ENCODE results near the gene SDF4.
"Not testable (repeated sequence)": the region's sequence is repeated elsewhere in the genome, so short reads cannot be mapped to it uniquely, and the experiment has no call there.

The SDF4 gene

GRCh38 chr1:1178794-1179331, 52.9 kb downstream of the SDF4 start:
- Histone ChIP-seq H2AFZ (ENCODE audit: insufficient read depth, low read length, poor library complexity) (no peak overlapping the region), H3K27ac (ENCODE audit: low read depth, low read length) (no peak overlapping the region), H3K14ac (ENCODE audit: low read length) (no peak overlapping the region), H3K4ac (ENCODE audit: low read depth, low read length) (no peak overlapping the region), H4K8ac (ENCODE audit: low read depth, low read length) (no peak overlapping the region), H3K4me2 (ENCODE audit: low read length) (no peak overlapping the region), H3K27me3 (ENCODE audit: insufficient read depth, low read length) (no peaks in the 10 kb centered on the region), H3K36me3 (ENCODE audit: control insufficient read depth in 1 of 2, insufficient read depth in 2 of 2, low read length in 2 of 2) (no peaks in the 10 kb centered on the region), H3K9me3 (ENCODE audit: insufficient read depth, low read depth, low read length) (peaks cover 11% of the 10 kb centered on the region), H4K12ac (ENCODE audit: low read depth, low read length) (no peak overlapping the region), H3K4me3 (ENCODE audit: low read depth, low read length) (no peak overlapping the region), H3K79me2 (ENCODE audit: control insufficient read depth, insufficient read depth, low read length, poor library complexity) (no peaks in the 10 kb centered on the region), H3K79me1 (ENCODE audit: low read length) (no peaks in the 10 kb centered on the region), H3K9ac (ENCODE audit: low read length) (no peak overlapping the region), H2BK120ac (ENCODE audit: insufficient read depth, low read length, poor library complexity) (no peak overlapping the region), H3K23ac (ENCODE audit: low read length) (no peak overlapping the region), H2AK5ac (ENCODE audit: low read length) (no peak overlapping the region), H4K91ac (ENCODE audit: low read depth, low read length) (no peak overlapping the region), H3K4me1 (ENCODE audit: control insufficient read depth in 1 of 2, insufficient read depth in 2 of 2, low read length in 2 of 2) (peaks cover 2 to 6% of the 10 kb centered on the region in 2 experiments), H2BK5ac (ENCODE audit: low read depth, low read length, poor library complexity) (no peak overlapping the region), H2BK12ac (ENCODE audit: low read length) (no peak overlapping the region), H3K18ac (ENCODE audit: low read length) (no peak overlapping the region)
- DNase-seq, result no peak
- WGBS (ENCODE audit: extremely low coverage, insufficient coverage, insufficient read length), result no CpG with 5 or more reads among the region's 32 CpGs

GRCh38 chr1:1177452-1178206, 54.2 kb downstream of the SDF4 start:
- H3K9ac ChIP-seq (ENCODE audit: low read length), result no peak overlapping the region

GRCh38 chr1:1176931-1177330, 54.9 kb downstream of the SDF4 start:
- Histone ChIP-seq H3K27me3 (ENCODE audit: insufficient read depth, low read length) (no peaks in the 10 kb centered on the region), H2BK120ac (ENCODE audit: insufficient read depth, low read length, poor library complexity) (no peak overlapping the region), H4K91ac (ENCODE audit: low read depth, low read length) (no peak overlapping the region), H3K9ac (ENCODE audit: low read length) (no peak overlapping the region), H3K79me2 (ENCODE audit: control insufficient read depth, insufficient read depth, low read length, poor library complexity) (no peaks in the 10 kb centered on the region), H2AFZ (ENCODE audit: insufficient read depth, low read length, poor library complexity) (no peak overlapping the region), H3K36me3 (ENCODE audit: control insufficient read depth in 1 of 2, insufficient read depth in 2 of 2, low read length in 2 of 2) (no peaks in the 10 kb centered on the region), H3K4me3 (ENCODE audit: low read depth, low read length) (no peak overlapping the region), H2BK12ac (ENCODE audit: low read length) (no peak overlapping the region), H3K23ac (ENCODE audit: low read length) (peak overlapping the region; percentile 48), H3K79me1 (ENCODE audit: low read length) (no peaks in the 10 kb centered on the region), H3K4ac (ENCODE audit: low read depth, low read length) (no peak overlapping the region), H2BK5ac (ENCODE audit: low read depth, low read length, poor library complexity) (no peak overlapping the region), H3K9me3 (ENCODE audit: insufficient read depth, low read depth, low read length) (peaks cover 10% of the 10 kb centered on the region), H3K4me2 (ENCODE audit: low read length) (no peak overlapping the region), H3K14ac (ENCODE audit: low read length) (no peak overlapping the region), H2AK5ac (ENCODE audit: low read length) (no peak overlapping the region), H4K12ac (ENCODE audit: low read depth, low read length) (no peak overlapping the region), H3K4me1 (ENCODE audit: control insufficient read depth in 1 of 2, insufficient read depth in 2 of 2, low read length in 2 of 2) (peaks cover 2 to 6% of the 10 kb centered on the region in 2 experiments), H4K8ac (ENCODE audit: low read depth, low read length) (no peak overlapping the region), H3K18ac (ENCODE audit: low read length) (no peak overlapping the region), H3K27ac (ENCODE audit: low read depth, low read length) (no peak overlapping the region)
- DNase-seq, result no peak
- WGBS (ENCODE audit: extremely low coverage, insufficient coverage, insufficient read length), result no CpG with 5 or more reads among the region's 7 CpGs

More at GRCh38 chr1:1177452-1178206, 54.2 kb downstream of the SDF4 start:
- Histone ChIP-seq H3K4ac (ENCODE audit: low read depth, low read length) (no peak overlapping the region), H3K27me3 (ENCODE audit: insufficient read depth, low read length) (no peaks in the 10 kb centered on the region), H3K4me3 (ENCODE audit: low read depth, low read length) (no peak overlapping the region), H4K91ac (ENCODE audit: low read depth, low read length) (no peak overlapping the region), H3K36me3 (ENCODE audit: control insufficient read depth in 1 of 2, insufficient read depth in 2 of 2, low read length in 2 of 2) (no peaks in the 10 kb centered on the region), H3K27ac (ENCODE audit: low read depth, low read length) (no peak overlapping the region), H3K9me3 (ENCODE audit: insufficient read depth, low read depth, low read length) (peaks cover 11% of the 10 kb centered on the region), H2BK120ac (ENCODE audit: insufficient read depth, low read length, poor library complexity) (no peak overlapping the region), H3K18ac (ENCODE audit: low read length) (no peak overlapping the region), H3K23ac (ENCODE audit: low read length) (no peak overlapping the region), H4K8ac (ENCODE audit: low read depth, low read length) (no peak overlapping the region), H3K14ac (ENCODE audit: low read length) (no peak overlapping the region), H2BK12ac (ENCODE audit: low read length) (no peak overlapping the region), H3K4me1 (ENCODE audit: control insufficient read depth in 1 of 2, insufficient read depth in 2 of 2, low read length in 2 of 2) (peaks cover 2 to 6% of the 10 kb centered on the region in 2 experiments), H2AK5ac (ENCODE audit: low read length) (no peak overlapping the region), H4K12ac (ENCODE audit: low read depth, low read length) (no peak overlapping the region), H3K79me2 (ENCODE audit: control insufficient read depth, insufficient read depth, low read length, poor library complexity) (no peaks in the 10 kb centered on the region), H2BK5ac (ENCODE audit: low read depth, low read length, poor library complexity) (no peak overlapping the region), H3K79me1 (ENCODE audit: low read length) (no peaks in the 10 kb centered on the region), H3K4me2 (ENCODE audit: low read length) (no peak overlapping the region), H2AFZ (ENCODE audit: insufficient read depth, low read length, poor library complexity) (no peak overlapping the region)
- no CpG with 5 or more reads among the region's 21 CpGs for WGBS (ENCODE audit: extremely low coverage, insufficient coverage, insufficient read length)
- DNase-seq, result no peak

- not testable (repeated sequence) for H3K27ac ChIP-seq (ENCODE audit: low read depth, low read length); H3K27me3 ChIP-seq (ENCODE audit: insufficient read depth, low read length); H2BK120ac ChIP-seq (ENCODE audit: insufficient read depth, low read length, poor library complexity); H2AFZ ChIP-seq (ENCODE audit: insufficient read depth, low read length, poor library complexity); H3K79me2 ChIP-seq (ENCODE audit: control insufficient read depth, insufficient read depth, low read length, poor library complexity); H3K36me3 ChIP-seq (ENCODE audit: control insufficient read depth in 1 of 2, insufficient read depth in 2 of 2, low read length in 2 of 2); H3K9ac ChIP-seq (ENCODE audit: low read length); H3K4me2 ChIP-seq (ENCODE audit: low read length); H2BK12ac ChIP-seq (ENCODE audit: low read length); H2AK5ac ChIP-seq (ENCODE audit: low read length); H3K4ac ChIP-seq (ENCODE audit: low read depth, low read length); H3K79me1 ChIP-seq (ENCODE audit: low read length); H4K91ac ChIP-seq (ENCODE audit: low read depth, low read length); H3K9me3 ChIP-seq (ENCODE audit: insufficient read depth, low read depth, low read length); H3K23ac ChIP-seq (ENCODE audit: low read length); H3K4me3 ChIP-seq (ENCODE audit: low read depth, low read length); H3K4me1 ChIP-seq (ENCODE audit: control insufficient read depth in 1 of 2, insufficient read depth in 2 of 2, low read length in 2 of 2); H4K12ac ChIP-seq (ENCODE audit: low read depth, low read length); H2BK5ac ChIP-seq (ENCODE audit: low read depth, low read length, poor library complexity); H3K14ac ChIP-seq (ENCODE audit: low read length); H3K18ac ChIP-seq (ENCODE audit: low read length); H4K8ac ChIP-seq (ENCODE audit: low read depth, low read length)
- peak; percentile 9 to 14 for DNase-seq
- no CpG with 5 or more reads among the region's 22 CpGs for WGBS (ENCODE audit: extremely low coverage, insufficient coverage, insufficient read length)
Measured at GRCh38 chr1:1176063-1176761, 55.6 kb downstream of the SDF4 start.

Data from trophoblast cell (in vitro differentiated cells and primary cell).